ENCODE results near the gene HS3ST5.

- TF ChIP-seq CTCF (IDR thresholded peaks at IDR 0.05): no peak
- no peak for TF ChIP-seq POLR2A (IDR thresholded peaks at IDR 0.05)
- TF ChIP-seq EP300 (IDR thresholded peaks at IDR 0.05): no peak
These were observed 161.2 kb downstream of the HS3ST5 start for GRCh38 chr6:114181664-114182063.
